Gastrocnemius medialis (tissue), 4 donors: ENCODE measurements around the gene PIM3. TPM values are rescaled to one million over a fixed set of nuclear protein-coding genes. Genes with fewer than 3 reads are reported as not detected.

Source experiments
- ATAC-seq, 2 donors: fragments of 150-250 bp; one replicate each; pipeline ENCODE4 v1.9.1; 2016
- DNase-seq, 2 donors: peaks; one replicate each; pipeline ENCODE4 v3.0.0-alpha.2; 2019
- H3K27ac ChIP-seq, 4 donors: fragments of 200-600 bp; sonication (generic); 1 replicate in 1 of 4; 2 replicates in 3 of 4; pipeline ENCODE4 v1.5.1; 2016 to 2018; ENCODE audit warnings: mild to moderate bottlenecking in 2 of 4, moderate library complexity in 1 of 4
- H3K27me3 ChIP-seq, 3 donors: fragments of 200-600 bp; sonication (generic) in 2 of 3; 1 replicate in 1 of 3; 2 replicates in 2 of 3; pipeline versions ENCODE4 v1.5.1 to v1.6.0; 2016 to 2019; ENCODE audit warnings: mild to moderate bottlenecking in 1 of 3, moderate library complexity in 1 of 3
- H3K36me3 ChIP-seq, 2 donors: fragments of 200-600 bp; sonication (generic) in 1 of 2; one replicate each; pipeline ENCODE4 v1.5.1; 2017 to 2018
- H3K4me1 ChIP-seq, 2 donors: fragments of 200-600 bp; sonication (generic) in 1 of 2; one replicate each; pipeline ENCODE4 v1.5.1; 2016 to 2017; ENCODE audit warnings: mild to moderate bottlenecking in 2 of 2
- H3K4me3 ChIP-seq, 4 donors: fragments of 200-600 bp; sonication (generic) in 3 of 4; 1 replicate in 1 of 4; 2 replicates in 3 of 4; pipeline ENCODE4 v1.5.1; 2016 to 2019; ENCODE audit warnings: mild to moderate bottlenecking in 2 of 4
- H3K9me3 ChIP-seq, 3 donors: fragments of 200-600 bp; sonication (generic) in 2 of 3; 1 replicate in 1 of 3; 2 replicates in 2 of 3; pipeline ENCODE4 v1.5.1; 2016 to 2019
- CTCF ChIP-seq, 5 experiments: fragments of 450-650 bp in 3 of 5; fragments of 200-600 bp in 2 of 5; sonication (generic) in 2 of 5; IDR thresholded peaks in 4 of 5; conservative IDR thresholded peaks in 1 of 5; 1 replicate in 4 of 5; 2 replicates in 1 of 5; pipeline ENCODE4 v1.5.1; 2016 to 2019; ENCODE audit warnings: antibody characterized with exemption in 5 of 5, mild to moderate bottlenecking in 3 of 5, moderate library complexity in 3 of 5
- POLR2A ChIP-seq, 2 donors: fragments of 450-650 bp; IDR thresholded peaks; one replicate each; pipeline ENCODE4 v1.6.1; 2017; ENCODE audit warnings: antibody characterized with exemption in 2 of 2, mild to moderate bottlenecking in 2 of 2, moderate library complexity in 2 of 2
- in situ Hi-C, 4 donors: fragments of 200-750 bp; cut with MboI; loops; one replicate each; pipeline versions ENCODE4 v1.15.0 to v1.8.0; 2017; ENCODE audit warnings: low sequenced_read_pairs in 4 of 4
- intact Hi-C: fragments of 100-400 bp; cut with DNase I; formaldehyde crosslinking; loops from one replicate; pipeline ENCODE4 v1.15.1; 2023; ENCODE audit warnings: low total_unique reads
- total RNA-seq, 4 donors: library from RNA; depleted of rRNA; stranded (reverse); fragments of >200 nt; gene quantifications; one replicate each; pipeline versions ENCODE4 v1.1.0 to v1.2.3, GENCODE V29; 2016

The PIM3 gene
- total RNA-seq, 4 donors from 2014 or later = 165 to 327 (median 188) TPM

GRCh38 chr22:49954354-49954753 is 6.2 kb upstream of the PIM3 start:
- peak overlapping the region; percentile 90 to 98 (median 93) for H3K27ac ChIP-seq
- in situ Hi-C loops (no loop called here), intact Hi-C loops (no loop called here)
- H3K4me1 ChIP-seq = peaks cover 33 to 37% of the 10 kb centered on the region in 2 donors
- H3K4me3 ChIP-seq = no peak overlapping the region
- no peaks in the 10 kb centered on the region for H3K9me3 ChIP-seq
- peak; percentile 85 to 90 for ATAC-seq
- H3K27me3 ChIP-seq = no peaks in the 10 kb centered on the region
- DNase-seq = peak; percentile 83 to 93
- TF ChIP-seq CTCF (IDR thresholded peaks at IDR 0.05 in 4 of 5, conservative IDR thresholded peaks at IDR 0.05 in 1 of 5) (no peak), POLR2A (IDR thresholded peaks at IDR 0.05) (peak; percentile 47 to 57)
- no peaks in the 10 kb centered on the region for H3K36me3 ChIP-seq

GRCh38 chr22:49954991-49955580 is 5.5 kb upstream of the PIM3 start:
- Histone ChIP-seq H3K4me1 (peaks cover 40 to 42% of the 10 kb centered on the region in 2 donors), H3K4me3 (no peak overlapping the region), H3K27me3 (no peaks in the 10 kb centered on the region), H3K36me3 (no peaks in the 10 kb centered on the region), H3K27ac (peak overlapping the region; percentile 90 to 98 (median 93)), H3K9me3 (no peaks in the 10 kb centered on the region)
- TF ChIP-seq CTCF (IDR thresholded peaks at IDR 0.05 in 4 of 5, conservative IDR thresholded peaks at IDR 0.05 in 1 of 5) = no peak
- in situ Hi-C loops = no loop called here
- intact Hi-C loops = no loop called here
- ATAC-seq = no peak
- DNase-seq = no peak

- ATAC-seq (no peak), DNase-seq (peak in 1 of 2 donors; percentile 15)
- Histone ChIP-seq H3K4me1 (peaks cover 40 to 42% of the 10 kb centered on the region in 2 donors), H3K27me3 (no peaks in the 10 kb centered on the region), H3K36me3 (no peaks in the 10 kb centered on the region), H3K4me3 (no peak overlapping the region), H3K9me3 (no peaks in the 10 kb centered on the region), H3K27ac (peak overlapping the region; percentile 90 to 98 (median 93))
- intact Hi-C loops = no loop called here
- TF ChIP-seq POLR2A (IDR thresholded peaks at IDR 0.05) (no peak), CTCF (IDR thresholded peaks at IDR 0.05 in 4 of 5, conservative IDR thresholded peaks at IDR 0.05 in 1 of 5) (no peak)
- in situ Hi-C loops = no loop called here
These were observed 4.8 kb upstream of the PIM3 start for GRCh38 chr22:49955581-49956417.

GRCh38 chr22:49956418-49956770 is 4.2 kb upstream of the PIM3 start:
- Histone ChIP-seq H3K27ac (peak overlapping the region; percentile 90 to 98 (median 93)), H3K4me3 (no peak overlapping the region), H3K9me3 (no peaks in the 10 kb centered on the region), H3K4me1 (peaks cover 40 to 42% of the 10 kb centered on the region in 2 donors), H3K27me3 (no peaks in the 10 kb centered on the region), H3K36me3 (no peaks in the 10 kb centered on the region)
- DNase-seq = peak in 1 of 2 donors; percentile 38
- no peak for TF ChIP-seq CTCF (IDR thresholded peaks at IDR 0.05 in 4 of 5, conservative IDR thresholded peaks at IDR 0.05 in 1 of 5)
- TF ChIP-seq POLR2A (IDR thresholded peaks at IDR 0.05) = no peak
- no peak for ATAC-seq
- in situ Hi-C loops = no loop called here
- intact Hi-C loops = no loop called here
